Activated T-cell treated with anti-CD3 and anti-CD28 coated beads, Interleukin-2, amount 50 U/mL, for 24 hours (primary cell): ENCODE data around the gene VN1R4.
"Not testable (repeated sequence)": the region's sequence is repeated elsewhere in the genome, so short reads cannot be mapped to it uniquely, and the experiment has no call there.

ENCODE experiments used
- DNase-seq: peaks from one replicate; pipeline ENCODE4 v3.0.0-alpha.2; 2020
- H3K27ac Mint-ChIP-seq: 2 replicates; pipeline ENCODE4 v1.8.0; 2020; ENCODE audit warnings: mild to moderate bottlenecking, mixed read lengths
- H3K27me3 Mint-ChIP-seq: 2 replicates; pipeline ENCODE4 v1.8.0; 2020; ENCODE audit warnings: mixed read lengths
- H3K36me3 Mint-ChIP-seq: 2 replicates; pipeline ENCODE4 v1.8.0; 2020; ENCODE audit warnings: low read depth, mixed read lengths
- H3K4me1 Mint-ChIP-seq: 2 replicates; pipeline ENCODE4 v1.8.0; 2020; ENCODE audit warnings: low read depth, mixed read lengths
- H3K4me3 Mint-ChIP-seq: 2 replicates; pipeline ENCODE4 v1.8.0; 2020; ENCODE audit warnings: mild to moderate bottlenecking, moderate library complexity, mixed read lengths
- H3K9me3 Mint-ChIP-seq: 2 replicates; pipeline ENCODE4 v1.8.0; 2020; ENCODE audit warnings: mixed read lengths

The VN1R4 gene, protein sequence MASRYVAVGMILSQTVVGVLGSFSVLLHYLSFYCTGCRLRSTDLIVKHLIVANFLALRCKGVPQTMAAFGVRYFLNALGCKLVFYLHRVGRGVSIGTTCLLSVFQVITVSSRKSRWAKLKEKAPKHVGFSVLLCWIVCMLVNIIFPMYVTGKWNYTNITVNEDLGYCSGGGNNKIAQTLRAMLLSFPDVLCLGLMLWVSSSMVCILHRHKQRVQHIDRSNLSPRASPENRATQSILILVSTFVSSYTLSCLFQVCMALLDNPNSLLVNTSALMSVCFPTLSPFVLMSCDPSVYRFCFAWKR

DNA sequence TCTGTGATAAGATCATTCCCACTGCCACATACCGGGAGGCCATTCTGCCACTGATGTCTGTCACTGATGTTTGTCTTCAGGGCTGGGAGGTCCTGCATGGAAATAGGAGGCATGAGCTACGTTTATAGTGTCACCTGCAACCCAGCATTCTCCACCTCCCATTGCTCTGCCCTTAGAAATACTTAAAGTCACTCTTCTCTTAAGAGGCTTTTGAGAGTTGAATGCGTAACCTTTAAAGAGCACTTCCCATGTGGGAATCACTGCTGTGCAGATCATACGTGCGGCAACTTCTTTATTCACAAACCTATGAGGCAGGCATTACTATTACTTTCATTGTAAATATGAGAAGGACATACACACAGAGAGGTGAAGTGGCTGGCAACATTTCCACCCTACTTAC lies at the start of gene VN1R4:
VN1R4 (minus strand) TSS at position 101 of the 400 bp plus-strand sequence; CDS start at position 43, 58 bp downstream.
- not testable (repeated sequence) for DNase-seq
- peaks cover 22% of the 10 kb centered on the region for H3K27me3 Mint-ChIP-seq

DNA sequence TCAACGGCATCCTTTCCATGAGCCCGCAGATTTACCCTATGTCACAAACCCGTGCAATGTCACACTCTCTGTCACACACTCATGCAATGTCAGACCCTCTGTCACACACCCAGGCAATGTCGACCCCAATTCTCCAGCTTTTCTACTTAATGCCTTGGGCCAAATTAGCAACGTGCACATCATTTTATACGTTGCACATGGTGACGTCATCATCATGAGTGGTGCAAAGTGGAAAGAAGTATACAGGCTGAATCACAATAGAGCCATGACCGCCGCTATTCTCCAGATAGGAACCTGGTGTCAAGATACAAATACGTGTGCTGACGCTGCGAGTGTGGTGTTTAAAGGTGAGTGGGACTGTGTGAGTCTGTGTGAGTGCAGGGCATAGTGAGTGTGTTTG lies 44.4 kb upstream of the VN1R4 start:
- DNase-seq, result no peak
- Mint-ChIP-seq H3K36me3 (peaks cover 5% of the 10 kb centered on the region), H3K9me3 (peaks cover 34% of the 10 kb centered on the region), H3K4me3 (no peak overlapping the region), H3K4me1 (peaks cover 1% of the 10 kb centered on the region), H3K27ac (no peak overlapping the region), H3K27me3 (peaks cover 57% of the 10 kb centered on the region)

More for the DNA sequence above, at the start of gene VN1R4:
- H3K27ac Mint-ChIP-seq, H3K36me3 Mint-ChIP-seq, H3K4me3 Mint-ChIP-seq, H3K4me1 Mint-ChIP-seq: not testable (repeated sequence)
- peaks cover 45% of the 10 kb centered on the region for H3K9me3 Mint-ChIP-seq

DNA sequence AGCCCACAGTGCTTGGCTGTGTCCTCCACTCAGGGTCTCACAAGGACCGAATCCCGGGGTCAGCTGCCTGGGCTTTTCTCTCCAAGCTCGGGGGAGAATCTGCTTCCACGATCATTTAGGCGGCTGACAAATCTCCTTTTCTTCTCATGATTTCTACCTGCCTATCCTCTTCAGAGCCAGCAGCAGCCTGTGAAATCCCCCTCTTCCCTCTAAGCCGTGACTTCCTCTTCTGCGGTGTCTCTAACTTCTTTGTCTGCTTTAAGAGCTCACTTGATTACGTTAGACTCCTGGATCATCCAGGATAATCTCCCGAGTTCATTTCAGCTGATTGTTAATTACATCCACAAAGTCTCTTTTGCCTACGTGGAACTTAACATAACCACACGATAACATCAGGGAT lies 43.5 kb upstream of the VN1R4 start:
- Mint-ChIP-seq H3K9me3 (peaks cover 42% of the 10 kb centered on the region), H3K27me3 (peaks cover 66% of the 10 kb centered on the region), H3K4me1 (peaks cover 1% of the 10 kb centered on the region), H3K27ac (no peak overlapping the region), H3K4me3 (no peak overlapping the region), H3K36me3 (peaks cover 5% of the 10 kb centered on the region)
- no peak for DNase-seq

DNA sequence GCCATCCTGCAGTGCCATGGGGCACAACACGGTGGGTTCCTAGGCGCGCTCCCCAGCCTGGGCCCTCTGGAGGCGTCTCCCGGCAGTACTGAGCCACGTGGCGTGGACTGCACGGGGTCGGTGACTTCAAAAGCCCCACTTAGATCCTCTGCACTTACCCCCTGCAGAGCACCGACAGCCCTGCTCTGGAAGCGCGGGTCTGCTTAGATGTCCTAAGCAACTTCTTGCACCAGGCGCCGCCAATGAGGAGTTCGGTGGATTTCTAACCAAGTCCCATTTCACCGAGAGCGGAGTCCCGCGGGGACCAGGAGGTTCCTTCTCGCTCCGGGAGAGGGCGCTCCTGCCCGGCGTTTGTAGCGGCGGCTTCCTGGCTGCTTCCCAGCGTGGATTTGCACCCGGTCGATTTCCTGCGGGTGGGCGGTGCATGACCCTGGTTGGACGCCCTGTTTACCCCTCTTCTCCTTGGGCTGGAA lies 40.9 kb upstream of the VN1R4 start:
- Mint-ChIP-seq H3K9me3 (peaks cover 37% of the 10 kb centered on the region), H3K4me3 (no peak overlapping the region), H3K4me1 (peaks cover 1% of the 10 kb centered on the region), H3K27me3 (peaks cover 61% of the 10 kb centered on the region), H3K27ac (no peak overlapping the region), H3K36me3 (peaks cover 5% of the 10 kb centered on the region)
- peak; percentile 31 for DNase-seq

DNA sequence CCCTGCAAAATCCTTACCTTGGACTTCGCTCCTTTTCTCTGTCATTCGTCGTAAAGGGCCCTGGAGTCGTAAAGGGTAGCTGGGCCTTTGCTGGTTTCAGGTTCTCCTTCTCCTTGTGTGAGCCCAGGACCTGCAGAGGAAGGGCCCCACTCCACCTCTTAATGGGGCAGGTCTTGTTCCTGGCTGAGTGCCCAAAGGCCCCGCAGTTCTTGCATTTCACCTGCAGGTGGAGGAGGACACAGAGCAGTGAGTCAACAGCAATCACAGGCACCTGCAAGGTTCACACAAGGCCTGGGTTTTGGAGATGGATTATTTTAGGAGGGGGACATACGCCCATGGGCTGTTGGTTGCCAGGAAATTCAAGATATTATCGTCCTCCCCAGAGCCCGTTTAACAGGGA lies 33.8 kb upstream of the VN1R4 start:
- H3K27ac Mint-ChIP-seq, H3K4me3 Mint-ChIP-seq, H3K36me3 Mint-ChIP-seq, DNase-seq, H3K4me1 Mint-ChIP-seq: not testable (repeated sequence)
- Mint-ChIP-seq H3K9me3 (peaks cover 13% of the 10 kb centered on the region), H3K27me3 (peaks cover 15% of the 10 kb centered on the region)

DNA sequence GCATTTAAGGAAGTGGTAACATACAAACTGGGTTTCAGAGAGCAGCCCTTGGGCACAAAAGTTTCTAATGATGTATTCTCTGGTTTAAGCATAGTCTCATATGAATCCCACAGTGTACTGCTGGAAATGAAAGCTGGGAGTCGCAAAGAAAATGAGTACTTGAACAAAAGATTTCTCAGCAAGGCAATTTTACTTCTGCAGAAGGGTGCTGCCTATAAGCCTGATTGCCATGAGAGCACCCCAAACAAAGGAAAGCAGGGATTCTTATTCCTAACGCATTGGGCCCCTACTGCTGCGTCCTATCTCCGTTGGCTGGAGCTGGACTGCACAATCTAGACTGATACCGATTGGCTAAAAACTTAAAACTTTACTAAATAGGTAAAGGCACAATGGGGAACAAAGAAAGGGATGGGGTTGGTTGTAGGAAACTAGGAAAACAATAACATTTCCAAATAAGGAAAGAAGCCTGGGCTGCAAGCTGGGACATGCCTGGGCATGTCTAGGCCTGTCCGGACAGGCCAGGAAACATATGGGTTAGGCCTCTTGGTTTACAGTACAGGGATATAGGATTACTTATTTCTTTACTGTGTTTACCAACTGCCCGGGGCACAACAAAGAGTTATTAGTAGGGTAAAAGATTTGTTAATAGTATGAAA lies 27.4 kb upstream of the VN1R4 start:
- no peaks in the 10 kb centered on the region for H3K4me1 Mint-ChIP-seq

DNA sequence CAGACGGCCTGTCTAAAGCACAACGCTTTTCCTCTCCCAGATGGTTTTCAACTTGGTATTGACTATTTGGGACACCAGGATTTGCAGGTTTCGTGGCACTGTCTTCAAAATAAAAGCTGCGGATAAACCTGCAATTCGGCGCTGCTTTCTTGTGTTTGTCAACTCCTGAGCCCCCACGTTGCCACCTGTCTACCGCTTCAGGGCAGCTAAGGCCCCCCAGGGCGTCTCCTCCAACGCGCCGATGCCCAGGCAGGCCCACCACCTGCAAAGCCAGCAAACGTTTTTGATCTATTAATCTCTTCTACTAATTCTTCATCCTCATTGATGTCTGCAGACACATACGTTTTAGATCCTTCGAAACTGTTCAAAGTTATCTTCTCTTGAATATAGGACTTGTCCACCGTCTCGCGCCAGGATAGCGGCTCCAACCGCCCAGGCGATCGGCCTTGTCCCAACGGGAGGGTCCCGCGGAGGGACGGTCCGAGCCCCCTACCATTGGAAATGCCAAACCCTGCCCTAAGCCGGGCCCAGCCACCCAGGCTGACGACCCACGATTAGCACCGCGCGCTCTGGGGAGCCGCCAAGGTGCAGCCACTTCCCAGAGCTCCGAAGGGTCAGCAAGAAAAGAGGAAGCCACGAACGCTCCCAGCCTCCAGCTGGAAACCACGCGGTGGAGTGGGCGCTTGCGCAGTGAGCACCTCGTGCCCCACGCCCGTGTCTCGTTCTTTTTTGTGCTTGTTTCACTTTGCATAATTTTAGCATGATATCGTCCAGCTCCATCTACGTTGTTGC lies 23.4 kb upstream of the VN1R4 start:
- Mint-ChIP-seq H3K27ac (no peak overlapping the region), H3K4me1 (no peaks in the 10 kb centered on the region), H3K36me3 (peaks cover 5% of the 10 kb centered on the region), H3K4me3 (no peak overlapping the region), H3K27me3 (no peaks in the 10 kb centered on the region), H3K9me3 (peaks cover 48% of the 10 kb centered on the region)
- DNase-seq, result no peak

More for the DNA sequence above, 27.4 kb upstream of the VN1R4 start:
- Mint-ChIP-seq H3K36me3 (peaks cover 5% of the 10 kb centered on the region), H3K27ac (no peak overlapping the region), H3K4me3 (no peak overlapping the region), H3K9me3 (peaks cover 49% of the 10 kb centered on the region), H3K27me3 (no peaks in the 10 kb centered on the region)
- no peak for DNase-seq

DNA sequence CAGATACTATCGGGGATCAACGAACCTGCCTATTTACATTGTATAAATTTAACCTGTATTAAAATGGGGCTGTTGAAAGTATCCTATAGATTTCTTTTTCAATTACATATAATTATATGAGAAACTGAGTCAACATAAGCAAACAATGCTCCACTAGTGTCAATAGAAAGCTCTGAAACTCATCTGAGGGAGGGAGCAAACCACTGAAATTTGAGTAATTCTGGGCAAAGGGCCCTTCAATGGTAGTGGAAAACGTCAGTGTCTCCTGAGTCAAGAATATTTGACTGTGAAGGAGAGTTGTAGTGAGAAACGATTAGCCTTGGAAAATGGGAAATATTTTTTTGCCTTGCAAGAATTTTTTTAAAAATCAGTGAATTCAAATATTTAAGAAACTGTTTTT lies 17.6 kb upstream of the VN1R4 start:
- Mint-ChIP-seq H3K27me3 (peaks cover 2% of the 10 kb centered on the region), H3K9me3 (peaks cover 12% of the 10 kb centered on the region), H3K27ac (no peak overlapping the region), H3K4me1 (no peaks in the 10 kb centered on the region), H3K4me3 (no peak overlapping the region), H3K36me3 (no peaks in the 10 kb centered on the region)
- DNase-seq, result no peak

DNA sequence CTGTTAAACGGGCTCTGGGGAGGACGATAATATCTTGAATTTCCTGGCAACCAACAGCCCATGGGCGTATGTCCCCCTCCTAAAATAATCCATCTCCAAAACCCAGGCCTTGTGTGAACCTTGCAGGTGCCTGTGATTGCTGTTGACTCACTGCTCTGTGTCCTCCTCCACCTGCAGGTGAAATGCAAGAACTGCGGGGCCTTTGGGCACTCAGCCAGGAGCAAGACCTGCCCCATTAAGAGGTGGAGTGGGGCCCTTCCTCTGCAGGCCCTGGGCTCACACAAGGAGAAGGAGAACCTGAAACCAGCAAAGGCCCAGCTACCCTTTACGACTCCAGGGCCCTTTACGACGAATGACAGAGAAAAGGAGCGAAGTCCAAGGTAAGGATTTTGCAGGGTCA lies 14.4 kb upstream of the VN1R4 start:
- H3K4me1 Mint-ChIP-seq, DNase-seq, H3K4me3 Mint-ChIP-seq, H3K27ac Mint-ChIP-seq, H3K36me3 Mint-ChIP-seq, H3K27me3 Mint-ChIP-seq: not testable (repeated sequence)
- peaks cover 12% of the 10 kb centered on the region for H3K9me3 Mint-ChIP-seq

DNA sequence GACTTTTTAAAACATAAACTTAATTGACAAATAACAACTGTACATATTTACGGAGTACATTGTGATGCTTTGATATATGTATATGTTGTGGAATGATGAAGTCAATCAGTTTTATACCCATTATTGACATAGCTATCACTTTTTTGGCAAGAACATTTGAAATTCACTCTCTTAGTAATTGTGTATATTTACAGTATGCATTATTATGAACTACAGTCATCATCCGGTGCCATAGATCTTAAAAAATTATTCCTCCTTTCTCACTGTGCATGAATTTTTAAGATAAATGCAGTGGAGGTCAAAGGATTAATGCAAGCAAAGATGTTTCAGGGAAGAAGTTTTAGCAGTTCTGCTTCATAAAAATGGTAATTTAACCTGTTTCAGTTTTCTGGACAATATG lies 8.0 kb upstream of the VN1R4 start:
- Mint-ChIP-seq H3K4me1 (no peaks in the 10 kb centered on the region), H3K27me3 (peaks cover 10% of the 10 kb centered on the region), H3K36me3 (no peaks in the 10 kb centered on the region), H3K27ac (no peak overlapping the region), H3K9me3 (peaks cover 40% of the 10 kb centered on the region), H3K4me3 (no peak overlapping the region)
- no peak for DNase-seq

DNA sequence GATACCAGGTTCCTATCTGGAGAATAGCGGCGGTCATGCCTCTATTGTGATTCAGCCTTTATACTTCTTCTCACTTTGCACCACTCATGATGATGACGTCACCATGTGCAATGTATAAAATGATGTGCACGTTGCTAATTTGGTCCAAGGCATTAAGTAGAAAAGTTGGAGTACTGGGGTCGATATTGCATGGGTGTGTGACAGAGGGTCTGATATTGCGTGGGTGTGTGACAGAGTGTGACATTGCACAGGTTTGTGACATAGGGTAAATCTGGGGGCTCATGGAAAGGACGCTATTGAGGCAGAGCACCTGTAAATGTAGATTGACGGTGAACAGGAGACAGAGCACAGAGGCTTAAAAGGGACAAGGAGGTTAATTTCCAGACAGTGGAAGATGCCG lies 4.5 kb upstream of the VN1R4 start:
- H3K9me3 Mint-ChIP-seq, result peaks cover 38% of the 10 kb centered on the region
- no peak for DNase-seq
- no peak overlapping the region for H3K4me3 Mint-ChIP-seq
- H3K27me3 Mint-ChIP-seq, result peaks cover 10% of the 10 kb centered on the region
- H3K36me3 Mint-ChIP-seq, result no peaks in the 10 kb centered on the region
- no peaks in the 10 kb centered on the region for H3K4me1 Mint-ChIP-seq
- no peak overlapping the region for H3K27ac Mint-ChIP-seq

DNA sequence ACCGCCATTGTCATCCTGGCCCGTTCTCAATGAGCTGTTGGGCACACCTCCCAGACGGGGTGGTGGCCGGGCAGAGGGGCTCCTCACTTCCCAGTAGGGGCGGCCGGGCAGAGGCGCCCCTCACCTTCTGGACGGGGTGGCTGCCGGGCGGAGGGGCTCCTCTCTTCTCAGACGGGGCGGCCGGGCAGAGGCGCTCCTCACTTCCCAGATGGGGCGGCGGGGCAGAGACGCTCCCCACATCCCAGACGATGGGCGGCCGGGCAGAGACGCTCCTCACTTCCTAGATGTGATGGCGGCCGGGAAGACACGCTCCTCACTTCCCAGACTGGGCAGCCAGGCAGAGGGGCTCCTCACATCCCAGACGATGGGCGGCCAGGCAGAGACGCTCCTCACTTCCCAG lies 2.3 kb upstream of the VN1R4 start:
- Mint-ChIP-seq H3K9me3 (peaks cover 49% of the 10 kb centered on the region), H3K27me3 (peaks cover 21% of the 10 kb centered on the region)
- H3K4me1 Mint-ChIP-seq, DNase-seq, H3K27ac Mint-ChIP-seq, H3K4me3 Mint-ChIP-seq, H3K36me3 Mint-ChIP-seq: not testable (repeated sequence)

DNA sequence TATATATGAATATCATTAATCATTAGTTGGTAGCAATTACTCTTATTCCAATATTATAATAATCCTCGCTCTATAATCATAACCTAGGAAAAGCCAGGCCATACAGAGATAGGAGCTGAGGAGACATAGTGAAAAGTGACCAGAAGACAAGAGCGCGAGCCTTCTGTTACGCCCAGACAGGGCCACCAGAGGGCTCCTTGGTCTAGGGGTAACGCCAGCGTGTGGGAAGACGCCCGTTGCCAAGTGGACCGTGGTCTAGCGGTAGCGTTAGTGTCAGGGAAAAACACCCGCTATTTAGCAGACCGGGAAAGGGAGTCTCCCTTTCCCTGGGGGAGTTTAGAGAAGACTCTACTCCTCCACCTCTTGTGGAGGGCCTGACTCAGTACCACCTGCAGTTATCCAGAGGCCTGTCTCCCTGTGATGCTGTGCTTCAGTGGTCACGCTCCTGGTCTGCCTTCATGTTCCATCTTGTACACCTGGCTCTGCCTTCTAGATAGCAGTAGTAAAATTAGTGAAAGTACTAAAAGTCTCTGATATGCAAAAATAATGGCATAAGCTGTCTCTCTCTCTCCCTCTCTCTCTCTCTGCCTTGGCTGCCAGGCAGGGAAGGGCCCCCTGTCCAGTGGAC lies 9.7 kb downstream of the VN1R4 start, which contains the start of gene VN1R2:
VN1R2 (plus strand) TSS at position 578 of the 628 bp plus-strand sequence. CDS start 84 bp downstream, outside the sequence.
- peaks cover 31% of the 10 kb centered on the region for H3K9me3 Mint-ChIP-seq
- peaks cover 11% of the 10 kb centered on the region for H3K4me1 Mint-ChIP-seq
- H3K4me3 Mint-ChIP-seq, H3K27ac Mint-ChIP-seq, DNase-seq: not testable (repeated sequence)
- peaks cover 27% of the 10 kb centered on the region for H3K36me3 Mint-ChIP-seq
- H3K27me3 Mint-ChIP-seq, result peaks cover 16% of the 10 kb centered on the region
